HTERT RPE-1 (cell line): ENCODE measurements around the gene OLFM2.
"Not testable (repeated sequence)": the region's sequence is repeated elsewhere in the genome, so short reads cannot be mapped to it uniquely, and the experiment has no call there.

Experiments
- in situ Hi-C: fragments of 300-500 bp; cut with MboI; formaldehyde crosslinking; loops from 4 replicates; pipeline ENCODE4 v1.14.3; 2020; ENCODE audit warnings: low sequenced_read_pairs

The OLFM2 gene

DNA sequence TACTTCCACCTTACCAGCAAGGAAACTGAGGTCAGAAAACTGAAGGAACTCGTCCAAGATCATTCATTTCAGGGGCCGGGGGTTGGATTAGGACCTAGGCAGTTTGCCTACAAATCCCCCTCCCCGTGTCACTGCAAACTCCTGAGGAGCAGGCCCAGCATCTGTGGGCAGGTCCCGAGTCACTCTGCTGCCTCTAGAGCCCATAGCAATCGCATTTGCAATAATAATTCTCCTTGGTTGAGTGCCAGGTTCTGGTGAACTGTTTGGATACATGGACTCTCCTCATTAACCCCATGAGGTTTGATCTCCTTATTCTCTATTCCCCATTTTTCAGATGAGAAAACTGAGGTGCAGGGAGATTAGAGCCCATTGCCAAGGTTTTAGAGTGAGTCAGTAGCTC is 100.3 kb downstream of the OLFM2 start:
- in situ Hi-C loops, result no loop called here

DNA sequence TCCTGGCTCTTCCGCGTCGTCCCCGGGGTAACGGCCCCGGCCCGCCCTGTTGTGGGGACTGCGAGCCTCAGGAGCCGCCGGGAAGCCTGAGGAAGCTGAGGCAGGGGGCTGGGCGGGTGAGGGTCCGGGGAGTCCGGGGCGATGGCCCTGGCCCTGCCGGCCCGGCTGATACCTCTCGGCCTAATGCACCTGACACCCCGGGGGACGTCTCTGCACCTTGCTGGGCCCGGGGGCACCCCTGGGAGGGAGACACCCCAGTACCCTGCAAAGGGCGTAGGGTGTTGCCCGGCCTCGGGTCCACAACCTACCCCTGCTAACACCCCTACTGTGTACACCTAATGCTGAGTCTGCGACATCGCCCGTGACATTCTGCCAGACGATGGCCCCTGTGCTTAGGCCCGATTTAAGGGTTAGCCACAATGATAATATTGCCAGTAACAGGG is 100.8 kb downstream of the OLFM2 start:
- in situ Hi-C loops, result no loop called here

DNA sequence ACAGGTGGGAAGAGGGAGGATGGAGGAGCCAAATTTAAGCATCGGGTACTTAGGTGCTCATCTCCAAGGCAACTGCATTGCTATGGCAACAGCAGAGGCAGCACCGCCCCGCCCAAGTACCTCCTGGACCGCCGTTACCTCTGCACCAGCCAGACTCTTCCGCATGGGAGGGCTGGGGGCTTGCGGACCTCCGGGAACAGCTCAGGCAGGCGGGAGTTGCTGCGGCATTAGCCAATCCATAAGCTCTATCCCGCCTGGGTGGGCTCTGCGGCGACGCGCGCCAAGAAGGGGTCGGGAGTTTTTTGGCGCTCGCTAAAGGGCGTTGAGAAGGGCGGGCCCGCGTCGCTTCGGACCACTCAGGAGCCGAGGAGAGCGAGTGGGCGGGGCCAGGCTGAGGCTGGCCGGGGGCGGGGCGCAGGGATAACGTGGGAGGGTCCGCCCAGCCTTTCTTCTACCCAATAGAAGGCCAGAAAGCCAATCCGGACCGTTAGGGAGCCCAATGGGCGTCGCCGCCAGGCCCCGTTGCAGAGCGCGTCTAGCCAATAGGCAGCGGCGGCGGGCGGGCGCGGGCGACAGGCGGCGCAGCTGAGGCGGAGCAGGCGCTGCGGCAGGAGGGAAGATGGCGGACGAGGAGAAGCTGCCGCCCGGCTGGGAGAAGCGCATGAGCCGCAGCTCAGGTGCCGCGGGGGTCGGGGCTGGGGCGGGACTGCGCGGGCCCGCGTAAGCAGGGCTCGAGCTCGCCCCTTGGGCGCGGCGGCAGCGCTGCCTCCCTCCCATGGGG is 101.4 kb downstream of the OLFM2 start, which contains the start of gene PIN1:
PIN1 (plus strand) TSS at position 593 of the 781 bp plus-strand sequence; CDS start at position 620, 27 bp downstream.
- in situ Hi-C loops, result no loop called here

DNA sequence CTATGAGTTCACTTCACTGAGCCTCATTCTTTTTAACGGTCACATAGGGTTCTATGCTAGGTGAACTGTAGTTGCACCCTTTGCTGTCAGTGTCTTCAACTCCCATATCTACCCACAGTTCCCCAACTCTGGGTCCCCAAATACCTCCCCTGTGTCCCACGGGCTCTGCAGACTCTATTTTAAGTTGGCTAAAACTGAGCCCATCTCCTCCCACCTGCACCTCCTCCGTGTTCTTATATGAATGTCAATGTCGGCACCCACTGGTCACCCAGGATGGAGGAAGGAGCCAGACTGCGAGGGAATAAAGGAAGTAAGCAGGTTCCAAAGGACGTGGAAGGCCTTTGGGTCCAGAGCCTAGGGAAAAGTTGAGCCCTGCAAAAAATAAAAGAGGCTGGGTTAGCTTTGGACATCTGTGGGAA is 102.0 kb downstream of the OLFM2 start:
- in situ Hi-C loops, result no loop called here

DNA sequence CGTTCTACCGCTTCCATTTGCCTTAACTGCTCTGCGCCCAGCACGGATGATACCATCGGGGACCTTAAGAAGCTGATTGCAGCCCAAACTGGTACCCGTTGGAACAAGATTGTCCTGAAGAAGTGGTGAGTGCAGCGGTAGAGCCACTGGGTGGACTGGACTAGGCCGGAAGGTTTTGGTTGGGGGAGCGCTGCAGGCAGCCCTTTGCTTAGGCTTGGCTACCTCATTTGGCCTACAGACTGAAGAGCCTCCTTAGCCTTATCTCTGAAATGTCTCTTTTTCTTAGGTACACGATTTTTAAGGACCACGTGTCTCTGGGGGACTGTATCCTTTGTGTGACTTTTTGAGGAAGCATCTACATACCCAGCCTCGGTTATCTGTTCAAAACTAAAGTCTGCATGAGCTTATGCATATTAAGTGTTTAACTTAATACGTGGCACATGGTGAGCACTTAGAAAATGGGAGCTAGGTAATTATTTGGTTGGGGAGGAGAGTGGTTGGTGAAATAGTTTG is 107.7 kb downstream of the OLFM2 start:
- in situ Hi-C loops, result no loop called here

DNA sequence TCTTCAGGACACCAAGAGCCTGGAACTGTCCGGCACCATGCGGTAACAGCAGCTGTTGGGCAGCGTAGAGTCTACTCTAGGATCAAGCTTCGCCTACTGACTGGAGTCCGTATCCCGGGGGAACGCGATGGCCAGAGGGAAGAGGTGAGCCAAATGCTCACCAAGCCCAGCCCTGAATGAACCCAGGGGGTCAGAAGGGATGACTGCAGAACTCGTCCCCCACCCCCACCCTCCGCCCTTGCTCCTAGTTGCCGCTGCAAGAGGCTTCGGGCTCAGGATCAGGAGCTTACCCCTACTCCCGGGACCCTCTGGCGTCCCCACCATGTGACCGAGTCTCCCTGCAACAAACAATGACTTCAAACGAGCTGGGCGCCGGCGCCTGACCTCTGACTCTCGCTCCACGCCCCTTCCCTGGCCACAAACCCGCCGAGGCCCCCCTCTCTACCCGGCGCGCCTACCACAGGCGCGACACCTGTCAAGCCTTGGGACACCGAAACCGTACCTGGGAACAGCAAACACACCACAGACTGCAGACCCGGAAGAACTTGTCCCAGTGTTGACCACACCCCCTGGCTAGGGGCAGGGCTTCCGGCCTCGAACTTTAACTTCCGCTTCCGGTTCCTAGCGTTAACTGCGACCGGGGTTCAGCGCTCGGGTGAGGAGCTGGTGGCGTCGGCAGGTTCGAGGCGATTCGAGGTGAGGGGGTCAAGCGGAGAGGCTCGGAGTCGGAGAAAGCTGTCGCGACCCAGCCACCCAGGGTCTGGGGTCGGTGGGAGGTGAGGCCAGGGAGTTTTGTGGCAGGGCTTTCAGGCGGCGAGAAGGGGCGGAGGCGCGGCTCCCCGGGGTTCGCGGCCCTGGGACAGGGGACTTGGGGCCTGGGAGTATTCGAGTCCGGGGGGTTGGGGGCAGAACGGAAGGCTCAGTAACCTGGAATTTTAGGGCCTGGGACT is 108.8 kb downstream of the OLFM2 start, which contains the start of gene UBL5:
UBL5 (plus strand) TSS at position 630 of the 950 bp plus-strand sequence. CDS start 420 bp downstream, outside the sequence.
- in situ Hi-C loops, result no loop called here

DNA sequence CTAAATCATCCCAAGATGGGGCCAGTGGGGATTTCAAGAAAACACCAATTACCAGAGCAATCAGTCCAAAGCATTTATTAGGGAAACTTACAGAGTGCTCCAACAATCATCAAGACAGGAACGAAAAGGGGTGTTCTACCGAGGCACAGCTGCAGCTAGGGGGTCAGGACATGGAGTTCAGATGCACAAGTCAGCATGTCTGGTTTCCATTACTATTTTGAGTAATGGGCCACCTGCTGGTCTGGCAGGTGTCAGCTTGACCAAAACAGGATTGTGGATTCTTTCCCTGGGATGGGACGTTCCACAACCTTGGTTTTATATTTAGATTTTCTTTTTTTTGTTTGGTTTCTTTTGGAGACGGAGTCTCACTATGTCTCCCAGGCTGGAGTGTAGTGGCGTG is 112.5 kb downstream of the OLFM2 start:
- in situ Hi-C loops, result no loop called here

DNA sequence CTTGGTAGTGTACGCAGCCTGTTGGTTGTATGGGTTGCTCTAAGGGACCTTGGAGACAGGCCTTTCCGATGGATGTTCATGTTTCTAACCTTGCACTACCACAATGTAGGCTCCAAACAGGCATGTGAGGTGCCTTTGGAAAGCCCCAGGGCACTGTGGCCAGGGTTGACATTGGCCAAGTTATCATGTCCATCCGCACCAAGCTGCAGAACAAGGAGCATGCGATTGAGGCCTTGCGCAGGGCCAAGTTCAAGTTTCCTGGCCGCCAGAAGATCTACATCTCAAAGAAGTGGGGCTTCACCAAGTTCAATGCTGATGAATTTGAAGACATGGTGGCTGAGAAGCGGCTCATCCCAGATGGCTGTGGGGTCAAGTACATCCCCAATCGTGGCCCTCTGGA is 116.3 kb downstream of the OLFM2 start:
- in situ Hi-C loops, result not testable (repeated sequence)

DNA sequence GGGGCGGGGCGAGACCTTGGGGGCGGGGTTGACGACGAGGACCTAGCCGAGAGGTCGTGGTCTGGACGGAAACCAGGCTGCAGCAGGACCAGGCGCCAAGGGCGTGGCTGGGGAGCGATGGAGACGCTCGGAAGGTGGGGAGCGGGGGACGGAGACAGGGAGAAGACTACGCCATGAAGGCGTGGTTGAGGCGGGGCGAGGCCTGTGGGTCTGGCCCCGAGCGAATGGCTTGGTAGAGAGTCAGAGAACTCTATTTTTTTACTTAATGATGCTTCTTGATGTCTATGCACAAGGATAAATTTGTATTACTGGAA is 116.8 kb downstream of the OLFM2 start:
- in situ Hi-C loops, result no loop called here

DNA sequence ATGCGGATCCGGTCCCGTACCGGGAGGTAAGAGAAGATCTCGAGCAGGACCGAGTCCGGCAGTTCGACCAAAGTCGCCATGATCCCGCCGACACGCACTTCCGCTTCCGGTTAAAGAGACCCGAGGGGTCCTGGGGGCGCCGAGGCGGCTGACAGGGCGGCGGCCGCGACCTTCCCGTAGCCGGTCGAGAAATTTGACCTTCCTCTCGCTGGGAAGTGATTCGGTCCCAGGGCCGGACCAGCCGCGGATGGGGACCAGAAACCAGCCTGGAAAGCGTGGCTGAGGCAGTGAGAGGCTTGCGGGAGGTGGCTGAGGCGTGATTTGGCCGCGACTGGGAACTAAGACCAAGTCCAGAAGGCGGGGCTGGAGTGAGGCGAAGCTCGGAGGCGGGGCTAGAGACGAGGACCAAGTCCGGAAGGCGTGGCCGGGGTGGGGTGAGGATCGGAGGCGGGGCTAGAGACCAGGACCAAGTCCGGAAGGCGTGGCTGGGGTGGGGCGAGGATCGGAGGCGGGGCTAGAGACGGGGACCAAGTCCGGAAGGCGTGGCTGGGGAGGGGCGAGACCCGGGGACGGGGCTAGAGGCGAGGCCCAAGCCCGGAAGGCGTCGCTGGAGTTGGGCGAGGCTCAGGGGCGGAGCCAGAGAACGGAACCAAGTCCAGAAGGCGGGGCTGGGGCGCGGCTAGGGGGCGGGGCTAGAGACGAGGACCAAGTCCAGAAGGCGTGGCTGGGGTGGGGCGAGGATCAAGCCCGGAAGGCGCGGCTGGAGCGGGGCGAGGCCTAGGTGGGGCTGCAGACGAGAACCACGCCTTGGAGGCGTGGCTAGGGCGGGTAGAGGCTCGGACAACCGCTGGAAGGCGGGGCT is 117.3 kb downstream of the OLFM2 start, which contains the start of gene FBXL12:
FBXL12 (minus strand) TSS at position 346 of the 862 bp plus-strand sequence; CDS start at position 80, 266 bp downstream.
- in situ Hi-C loops, result no loop called here

DNA sequence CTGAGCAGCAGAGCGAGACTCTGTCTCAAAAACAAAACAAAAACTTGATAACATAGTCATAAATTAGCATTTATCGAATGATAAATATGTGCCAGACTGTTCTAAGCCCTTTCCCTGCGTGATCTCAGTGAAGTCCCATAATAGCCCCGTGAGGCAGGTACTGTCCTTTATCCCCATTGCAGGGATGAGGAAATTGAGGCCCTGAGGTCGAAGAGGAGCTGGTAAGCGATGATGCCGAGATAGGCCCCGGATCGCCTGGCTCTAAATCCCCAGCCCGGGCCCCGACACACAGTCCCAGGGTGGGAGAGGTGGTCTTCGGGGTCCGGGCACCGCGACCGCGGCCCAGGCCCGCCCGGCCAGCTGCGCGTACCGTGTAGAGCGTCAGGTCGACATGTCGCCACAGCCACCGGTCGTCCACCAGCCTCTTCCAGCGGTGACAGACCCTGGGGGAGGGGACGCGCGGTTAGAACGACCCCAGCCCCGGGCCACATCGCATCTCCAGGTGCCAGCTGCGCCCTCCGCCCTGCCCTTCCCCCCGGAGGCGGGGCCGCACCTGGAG is 118.1 kb downstream of the OLFM2 start:
- in situ Hi-C loops, result no loop called here

DNA sequence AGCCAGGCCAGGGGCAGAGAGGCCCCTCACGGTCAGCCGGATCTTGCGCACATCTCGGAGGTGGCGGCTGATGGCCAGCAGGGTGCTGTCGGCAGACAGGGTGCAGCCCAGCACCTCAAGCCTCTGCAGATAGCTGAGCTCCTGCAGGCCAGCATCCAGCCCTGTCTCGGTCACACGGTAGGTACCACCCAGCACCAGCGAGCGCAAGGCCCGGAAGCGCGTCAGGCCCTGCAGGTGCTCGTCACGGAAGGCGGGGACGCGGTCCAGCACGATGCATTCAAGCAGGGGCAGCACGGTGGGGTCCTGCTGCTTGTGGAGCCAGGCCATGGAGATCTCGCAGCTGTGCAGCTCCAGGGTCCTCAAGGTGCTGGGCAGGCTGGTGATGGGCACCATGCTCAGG is 125.2 kb downstream of the OLFM2 start:
- in situ Hi-C loops, result no loop called here

DNA sequence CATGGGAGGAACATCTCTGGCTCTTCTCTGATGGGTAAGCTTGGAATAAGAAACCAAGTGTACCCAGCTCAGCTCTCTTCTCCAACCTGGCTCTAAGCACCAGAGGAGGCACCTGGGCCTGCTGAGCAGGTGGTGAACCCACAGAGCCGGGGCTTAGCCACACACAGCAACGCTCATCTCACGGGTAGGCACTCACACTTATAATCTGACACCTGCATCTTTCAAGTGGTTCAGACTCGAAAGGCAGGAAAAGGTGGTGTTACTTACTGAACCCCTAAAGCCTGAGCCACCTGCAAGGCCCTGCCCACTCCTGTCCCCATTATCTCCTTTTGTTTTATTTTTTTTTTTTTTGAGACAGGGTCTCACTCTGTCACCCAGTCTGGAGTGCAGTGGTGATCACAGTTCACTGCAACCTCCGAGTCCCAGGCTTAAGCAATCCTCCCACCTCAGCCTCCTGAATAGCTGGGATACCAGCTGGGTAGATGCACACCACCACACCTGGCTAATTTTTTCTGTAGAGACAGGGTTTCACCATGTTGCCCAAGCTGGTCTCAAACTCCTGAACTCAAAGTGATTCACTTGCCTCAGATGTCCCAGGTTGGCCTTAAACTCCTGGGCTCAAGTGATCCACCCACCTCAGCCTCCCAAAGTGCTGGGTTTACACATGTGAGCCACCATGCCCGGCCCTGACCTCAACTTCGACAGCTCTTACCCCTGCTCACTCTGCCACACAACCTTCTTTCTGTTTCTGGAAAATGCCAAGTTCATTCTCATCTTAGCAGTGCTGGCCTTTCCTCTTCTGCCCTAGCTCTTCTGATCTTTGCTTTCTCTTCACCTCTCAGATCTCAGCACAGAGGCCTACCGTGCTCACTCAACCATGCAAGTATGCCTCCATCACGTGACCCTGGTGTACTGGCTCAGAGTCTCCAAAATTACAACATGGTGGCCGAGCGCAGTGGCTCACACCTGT is 127.2 kb downstream of the OLFM2 start:
- in situ Hi-C loops, result no loop called here

DNA sequence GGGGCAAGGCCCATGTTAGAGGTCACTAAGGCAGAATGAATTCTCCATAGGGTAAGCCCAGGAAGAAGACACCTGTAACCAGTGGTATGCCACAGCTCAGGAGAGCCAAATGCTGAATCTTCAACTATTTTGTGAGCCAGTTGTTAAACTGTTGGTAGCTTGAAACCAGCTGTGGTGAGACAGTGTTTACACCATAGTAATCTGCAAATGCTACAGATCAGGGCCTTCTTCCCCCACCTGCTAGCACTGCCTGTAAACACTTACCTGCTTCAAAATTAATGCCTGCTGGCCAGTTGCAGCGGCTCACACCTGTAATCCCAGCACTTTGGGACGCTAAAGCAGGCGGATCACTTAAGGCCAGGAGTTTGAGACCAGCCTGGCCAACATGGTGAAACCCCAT is 129.5 kb downstream of the OLFM2 start:
- in situ Hi-C loops, result no loop called here
